GM12892 (cell line): Measurements from ENCODE around the gene RNF145.
"Not testable (repeated sequence)": the region's sequence is repeated elsewhere in the genome, so short reads cannot be mapped to it uniquely, and the experiment has no call there.

Experiments
- DNase-seq: peaks from one replicate; pipeline ENCODE4 v3.0.0; 2011; ENCODE audit not compliant: insufficient read length
- FAIRE-seq: peaks from 2 replicates; lab custom pipeline; 2011; peaks lifted over from hg19 to GRCh38; lab: Jason Lieb, UNC
- POLR2A ChIP-seq: IDR thresholded peaks from 2 replicates; pipeline ENCODE4 v1.6.1; 2011; ENCODE audit warnings: low read depth, low read length, control low read depth
- POLR2AphosphoS5 ChIP-seq: IDR thresholded peaks from 2 replicates; pipeline ENCODE4 v1.6.1; 2011; ENCODE audit warnings: low read depth, low read length, control low read depth
- TAF1 ChIP-seq: IDR thresholded peaks from 2 replicates; pipeline ENCODE4 v1.6.1; 2011; ENCODE audit warnings: low read depth, mild to moderate bottlenecking, control low read depth, low read length, borderline replicate concordance

RNF145 gene

DNA sequence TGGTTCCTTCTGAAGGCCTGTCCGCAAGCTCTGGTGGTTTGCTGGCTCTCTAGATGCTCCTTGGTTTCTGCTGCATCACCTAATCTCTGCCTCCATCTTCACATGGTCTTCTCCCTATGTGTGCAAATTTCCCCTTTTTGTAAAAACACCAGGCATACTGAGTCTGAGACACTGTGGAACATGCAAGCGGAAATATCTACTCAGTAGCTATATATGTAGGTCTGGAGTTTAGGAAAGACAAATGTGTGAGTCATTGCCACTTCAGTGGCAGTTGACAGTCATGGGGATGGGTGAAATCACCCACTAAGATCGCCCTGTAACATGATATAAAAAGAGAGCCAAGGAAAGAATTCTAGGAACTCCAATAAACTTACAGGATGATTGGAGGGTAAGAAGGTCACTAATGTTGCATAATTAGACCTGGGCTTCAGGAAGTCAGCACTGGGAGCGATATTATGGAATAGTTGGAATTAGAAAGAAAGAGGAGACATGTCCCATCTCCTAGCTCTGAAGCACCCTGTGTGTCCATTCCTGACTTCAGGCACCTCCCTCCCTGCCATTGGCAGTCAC, 31.0 kb upstream of the RNF145 start:
- no peak for DNase-seq
- FAIRE-seq, result no peak
- TF ChIP-seq POLR2AphosphoS5 (no peak), TAF1 (no peak), POLR2A (no peak)

DNA sequence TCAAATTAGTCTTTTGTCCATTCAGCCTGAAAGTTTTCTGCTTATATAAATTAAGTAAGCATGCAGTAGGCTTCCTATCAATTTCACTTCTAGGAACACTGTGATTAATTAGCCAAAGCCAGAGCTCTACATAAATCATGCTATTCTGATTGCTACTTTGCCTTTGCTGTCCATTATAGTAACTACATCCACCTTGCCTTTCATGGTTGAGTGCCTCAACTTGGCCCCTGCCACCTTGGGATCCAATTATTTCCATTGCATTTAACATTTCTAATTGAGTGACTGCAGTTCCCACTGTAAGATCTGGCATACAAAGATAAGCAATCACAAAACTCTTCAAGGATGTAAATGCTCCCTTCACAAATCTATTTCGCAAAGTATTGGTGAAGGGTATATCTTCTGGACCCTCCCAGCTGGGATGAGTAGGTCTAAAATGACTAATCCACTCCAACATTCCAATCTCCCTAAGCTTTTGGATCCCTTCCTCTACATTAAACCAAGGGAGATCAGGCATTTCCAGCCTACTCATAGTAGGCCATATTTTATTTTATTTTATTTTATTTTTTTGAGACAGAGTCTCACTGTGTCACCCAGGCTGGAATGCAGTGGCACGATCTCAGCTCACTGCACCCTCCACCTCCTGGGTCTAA, 26.6 kb upstream of the RNF145 start:
- not testable (repeated sequence) for DNase-seq, FAIRE-seq

DNA sequence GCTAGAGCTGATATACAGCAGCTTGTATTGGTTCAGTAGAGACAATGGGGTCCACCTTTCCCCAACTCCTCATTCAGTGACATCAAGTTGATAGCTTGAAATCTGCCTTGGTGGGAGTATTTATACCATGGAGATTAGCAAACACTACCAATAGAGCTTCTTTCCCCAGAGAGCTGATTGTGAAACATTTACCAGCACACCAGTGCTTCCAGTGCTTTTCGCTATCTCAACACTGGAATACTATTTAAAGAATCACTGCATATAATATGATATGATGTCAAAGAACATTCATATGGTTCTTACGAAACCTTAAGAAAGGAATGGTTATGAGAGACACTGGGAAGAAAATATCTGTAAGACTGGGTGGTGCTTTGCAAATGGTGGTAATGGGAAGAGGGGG, 21.8 kb upstream of the RNF145 start:
- FAIRE-seq, result no peak
- TF ChIP-seq POLR2AphosphoS5 (no peak), TAF1 (no peak)

DNA sequence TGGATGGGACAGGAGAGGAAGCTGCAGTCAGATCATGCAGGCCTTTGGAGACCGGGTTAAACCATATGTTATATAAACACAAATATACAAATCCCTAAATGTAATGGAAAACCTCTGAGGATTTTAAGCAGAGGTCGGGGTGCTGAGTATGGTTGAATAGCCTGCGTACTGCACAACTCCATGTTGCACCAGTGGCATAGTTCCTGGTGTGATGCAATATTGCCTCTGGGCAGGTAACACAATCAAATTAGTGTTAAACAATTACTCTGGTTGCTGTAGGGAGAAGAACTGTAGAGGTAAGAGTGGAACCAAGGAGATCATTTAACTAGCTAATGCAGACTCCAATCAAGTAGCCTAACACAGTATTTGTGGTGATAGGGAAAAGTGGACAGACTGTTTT, 21.3 kb upstream of the RNF145 start:
- DNase-seq, result no peak

More for the DNA sequence above, 21.8 kb upstream of the RNF145 start:
- DNase-seq, result no peak

DNA sequence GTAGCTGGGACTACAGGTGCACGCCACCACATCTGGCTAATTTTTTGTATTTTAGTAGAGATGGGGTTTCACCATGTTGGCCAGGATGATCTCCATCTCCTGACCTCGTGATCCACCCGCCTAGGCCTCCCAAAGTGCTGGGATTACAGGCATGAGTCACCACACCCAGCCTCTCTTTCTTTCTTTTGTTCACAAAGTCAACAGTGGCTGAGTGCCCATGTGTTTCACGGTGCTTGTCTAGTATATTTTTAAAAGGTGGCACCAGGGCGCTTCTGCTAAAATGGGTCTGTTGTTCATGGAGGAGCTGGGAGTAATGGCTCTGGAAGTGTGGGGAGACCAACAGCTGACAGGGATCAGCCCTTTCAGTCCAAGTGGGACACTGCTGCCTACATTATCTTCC, 18.7 kb upstream of the RNF145 start:
- FAIRE-seq, DNase-seq: not testable (repeated sequence)

More for the DNA sequence above, 21.3 kb upstream of the RNF145 start:
- TF ChIP-seq POLR2AphosphoS5, result no peak
- no peak for TF ChIP-seq TAF1
- TF ChIP-seq POLR2A, result no peak
- FAIRE-seq, result no peak

DNA sequence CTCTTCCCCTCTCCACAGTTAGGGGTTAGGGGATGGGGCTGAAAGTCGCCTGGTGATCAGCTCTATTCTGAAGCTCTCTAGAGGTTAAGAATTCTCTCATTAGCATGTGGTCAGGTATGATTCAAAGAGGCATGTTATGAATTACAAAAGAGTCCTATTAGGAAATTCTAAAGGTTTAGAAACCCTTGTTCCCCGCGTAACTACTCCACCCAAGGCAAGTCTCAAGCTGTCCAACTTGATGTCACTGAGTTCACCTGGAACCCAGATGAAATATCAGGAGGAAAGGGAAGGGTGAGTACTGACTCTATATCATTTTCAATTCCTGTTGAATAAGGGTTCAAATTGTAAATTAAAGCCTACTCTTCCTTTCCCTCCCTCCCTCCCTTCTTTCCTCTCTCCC, 18.1 kb upstream of the RNF145 start:
- FAIRE-seq (no peak), DNase-seq (no peak)

DNA sequence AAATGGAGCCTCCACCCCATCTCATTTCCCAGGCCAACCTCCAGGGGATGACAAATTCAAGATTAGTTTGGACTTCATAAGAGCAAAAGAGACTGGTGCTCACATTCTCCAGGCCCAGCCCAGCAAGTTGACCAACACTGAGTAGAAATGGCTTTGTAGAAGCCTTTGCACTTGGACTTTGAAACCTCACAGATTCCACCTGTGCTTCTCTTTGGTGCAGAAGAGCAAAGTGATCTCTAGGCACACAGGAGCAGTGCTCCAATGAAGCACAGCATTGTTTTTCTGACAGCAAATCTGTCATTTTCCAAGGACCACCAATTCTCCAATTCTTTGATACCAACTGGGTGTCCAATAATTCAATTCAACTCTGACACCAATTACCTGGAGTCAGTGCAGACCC, 17.1 kb upstream of the RNF145 start:
- DNase-seq, result no peak
- no peak for FAIRE-seq
- TF ChIP-seq POLR2A (no peak), POLR2AphosphoS5 (no peak), TAF1 (no peak)

More for the DNA sequence above, 18.1 kb upstream of the RNF145 start:
- no peak for TF ChIP-seq TAF1
- TF ChIP-seq POLR2AphosphoS5, result no peak
- no peak for TF ChIP-seq POLR2A

DNA sequence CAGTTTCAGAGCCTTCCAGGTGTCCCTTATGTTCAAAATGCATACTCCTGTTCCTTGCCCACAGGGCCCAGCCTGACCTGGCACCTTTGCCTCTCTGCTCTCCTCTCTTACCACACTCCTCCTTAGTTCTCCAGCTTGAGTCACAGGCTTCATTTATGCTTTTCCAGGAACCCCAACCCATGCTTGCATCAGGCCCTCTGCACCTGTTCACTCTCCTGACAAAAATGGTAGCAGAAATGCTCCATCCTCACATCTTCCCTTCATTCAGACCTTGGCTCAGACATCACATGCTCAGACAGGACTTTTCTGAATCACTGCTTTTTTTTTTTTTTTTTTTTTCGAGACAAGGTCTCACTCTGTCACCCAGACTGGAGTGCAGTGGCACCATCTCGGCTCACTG, 15.1 kb upstream of the RNF145 start:
- TF ChIP-seq POLR2A, result no peak
- TF ChIP-seq POLR2AphosphoS5, result no peak
- no peak for TF ChIP-seq TAF1
- FAIRE-seq, result no peak

DNA sequence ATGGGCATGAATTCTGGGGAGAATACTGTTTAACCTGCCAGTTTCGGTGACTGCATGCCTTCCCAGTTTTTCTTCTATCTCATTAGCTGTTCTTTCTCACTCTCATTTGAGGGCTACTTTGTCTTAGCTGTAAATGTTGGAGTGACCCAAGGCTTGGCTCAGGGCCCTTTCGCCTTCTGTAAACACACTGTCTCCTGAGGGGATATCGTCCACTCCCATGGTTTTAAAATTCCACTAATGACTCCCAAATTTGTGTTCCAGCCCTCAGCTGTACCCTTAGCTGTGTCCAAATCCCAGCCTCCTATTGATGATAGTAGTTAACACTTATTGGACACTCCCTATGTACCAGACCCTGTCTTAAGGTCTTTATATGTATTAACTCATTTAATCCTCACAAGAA, 14.1 kb upstream of the RNF145 start:
- FAIRE-seq, result no peak
- DNase-seq, result no peak
- TF ChIP-seq POLR2AphosphoS5 (no peak), POLR2A (no peak), TAF1 (no peak)

More for the DNA sequence above, 15.1 kb upstream of the RNF145 start:
- DNase-seq, result no peak

DNA sequence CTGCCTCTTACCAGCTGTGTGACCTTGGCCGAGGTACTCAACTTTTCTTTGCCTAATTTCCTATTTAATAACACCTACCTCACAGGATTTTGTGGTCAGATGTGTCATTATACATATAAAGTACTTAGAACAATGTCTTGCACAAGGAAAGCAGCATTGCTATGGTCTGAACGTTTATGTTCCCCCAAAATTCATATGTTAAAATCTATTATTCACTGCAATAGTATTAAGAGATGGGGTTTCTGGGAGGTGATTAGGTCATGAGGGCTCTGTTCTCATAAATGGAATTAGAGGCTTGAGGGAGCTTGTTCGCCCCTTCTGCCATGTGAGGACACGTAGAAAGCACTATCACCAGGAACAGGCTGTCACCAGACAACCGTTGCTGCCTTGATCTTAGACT, 10.9 kb upstream of the RNF145 start:
- FAIRE-seq, result no peak
- DNase-seq, result no peak
- TF ChIP-seq POLR2AphosphoS5, result no peak
- TF ChIP-seq POLR2A, result no peak
- no peak for TF ChIP-seq TAF1

DNA sequence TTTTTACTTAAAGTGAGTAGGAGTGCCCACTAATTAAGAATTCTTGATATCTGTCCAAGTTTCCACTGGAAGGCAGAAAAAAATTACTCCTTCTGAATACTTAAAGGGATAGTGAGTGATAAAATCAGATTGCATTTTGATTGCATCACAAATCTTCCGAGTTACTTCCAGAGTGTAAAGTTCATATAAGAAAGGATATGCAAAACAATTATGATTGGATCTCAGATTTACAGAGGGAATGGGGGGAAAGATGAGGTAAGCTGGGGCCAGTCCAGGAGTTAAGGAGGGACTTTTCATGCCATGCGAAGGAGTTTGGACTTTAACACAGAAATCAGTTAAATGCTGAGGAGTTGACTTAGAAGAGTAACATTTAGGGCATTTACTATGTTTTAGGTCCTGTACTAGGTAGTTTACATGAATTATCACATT, 9.3 kb upstream of the RNF145 start:
- FAIRE-seq, result no peak
- no peak for DNase-seq
- no peak for TF ChIP-seq POLR2AphosphoS5
- no peak for TF ChIP-seq POLR2A
- no peak for TF ChIP-seq TAF1

DNA sequence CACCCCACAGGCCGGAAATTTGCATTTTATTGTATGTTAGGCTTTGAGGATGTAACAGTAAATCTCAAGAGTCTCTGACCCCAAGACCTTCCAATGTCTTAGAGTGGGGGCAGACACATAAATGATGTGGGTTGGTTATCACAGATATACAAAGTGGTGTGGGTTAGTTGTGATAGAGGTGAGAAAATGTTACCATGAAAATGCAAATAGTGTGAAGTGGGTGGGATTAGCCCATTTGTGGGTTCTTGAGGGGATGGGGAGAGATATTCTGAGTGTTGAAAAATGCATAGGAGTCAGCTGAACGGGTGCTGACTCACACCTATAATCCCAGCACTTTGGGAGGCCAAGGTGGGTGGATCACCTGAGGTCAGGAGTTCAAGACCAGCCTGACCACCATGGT, 7.9 kb upstream of the RNF145 start:
- FAIRE-seq (no peak), DNase-seq (no peak)
- TF ChIP-seq POLR2AphosphoS5 (no peak), POLR2A (no peak), TAF1 (no peak)
